K562 (cell line): Measurements from ENCODE around the gene NDUFB1. TPM values are rescaled to one million over a fixed set of nuclear protein-coding genes. Genes with fewer than 3 reads are reported as not detected.

Source experiments
- ATAC-seq: fragments of 200-7000 bp; cut with Tn5 transposase; 3 replicates; pipeline ENCODE4 v1.9.1; 2020; ENCODE audit warnings: moderate library complexity
- BruUV-seq: library from RNA; stranded (reverse); fragments of 400-500 nt; replicated peaks from 2 replicates; lab custom pipeline; 2021; lab: Mats Ljungman, UMichigan
- CTCF ChIA-PET: fragments of 300-600 bp; formaldehyde crosslinking; extraction: SDS; loops from one replicate; lab custom pipeline; 2021; ENCODE audit warnings: low intra/inter-chr PET ratio; lab: Yijun Ruan, JAX
- POLR2A ChIA-PET: fragments of 300-600, 350-650 bp; sonication (Branson Sonifier 250); formaldehyde crosslinking; extraction: SDS; loops from one replicate; lab custom pipeline; 2021; ENCODE audit warnings: antibody characterized with exemption, inconsistent platforms; lab: Yijun Ruan, JAX
- DNase-seq, 4 experiments: peaks; one replicate each; pipeline versions ENCODE4 v3.0.0 to v3.0.0-alpha.2; 2011 to 2018; ENCODE audit warnings: low spot score in 3 of 4, mixed read lengths in 3 of 4; ENCODE audit errors: extremely low read depth in 1 of 4
- FAIRE-seq: peaks from 2 replicates; lab custom pipeline; 2011; peaks lifted over from hg19 to GRCh38; lab: Jason Lieb, UNC
- H2AFZ ChIP-seq: 2 replicates; pipeline ENCODE4 v1.6.0; 2011; ENCODE audit warnings: low read depth, low read length, control low read depth, inconsistent platforms
- H3K27ac ChIP-seq: fragments of 200-600 bp; 3 replicates; pipeline ENCODE4 v1.8.0; 2011; ENCODE audit warnings: low read depth, mild to moderate bottlenecking, control low read depth, inconsistent platforms, low read length, moderate library complexity, mixed read lengths; ENCODE audit errors: extremely low read depth
- H3K27me3 ChIP-seq, 2 experiments: fragments of 300-600 bp in 1 of 2; 2 replicates in 1 of 2; 3 replicates in 1 of 2; pipeline versions ENCODE4 v1.6.0 to v1.8.0; 2011; ENCODE audit warnings: inconsistent platforms in 2 of 2, low read length in 2 of 2, mild to moderate bottlenecking in 1 of 2, mixed read lengths in 1 of 2, moderate library complexity in 1 of 2; ENCODE audit not compliant: control insufficient read depth in 2 of 2, insufficient read depth in 2 of 2
- H3K36me3 ChIP-seq: fragments of 300-600 bp; 3 replicates; pipeline ENCODE4 v1.8.0; 2011; ENCODE audit warnings: mild to moderate bottlenecking, low read length, inconsistent platforms; ENCODE audit not compliant: control insufficient read depth, insufficient read depth
- H3K4me1 ChIP-seq, 2 experiments: fragments of 200-600 bp in 1 of 2; replicated peaks in 1 of 2; 2 replicates in 1 of 2; 3 replicates in 1 of 2; pipeline versions ENCODE4 v1.5.1 to v1.8.0; 2011; ENCODE audit warnings: inconsistent platforms in 2 of 2, low read length in 2 of 2, mild to moderate bottlenecking in 1 of 2, mixed read lengths in 1 of 2, moderate library complexity in 1 of 2; ENCODE audit not compliant: control insufficient read depth in 2 of 2, insufficient read depth in 2 of 2
- H3K4me2 ChIP-seq: 2 replicates; pipeline ENCODE4 v1.6.1; 2011; ENCODE audit warnings: low read length, control low read depth, inconsistent platforms, mixed read lengths; ENCODE audit not compliant: insufficient read depth
- H3K4me3 ChIP-seq: fragments of 200-600 bp; sonication (generic), shearing (Covaris generic); 2 replicates; pipeline ENCODE4 v1.5.1; 2016; ENCODE audit warnings: control low read depth, inconsistent platforms
- H3K79me2 ChIP-seq: fragments of 200-600 bp; 3 replicates; pipeline ENCODE4 v1.8.0; 2011; ENCODE audit warnings: low read length, inconsistent platforms; ENCODE audit not compliant: control insufficient read depth, insufficient read depth
- H3K9ac ChIP-seq, 2 experiments: 2 replicates each; pipeline versions ENCODE4 v1.6.0 to v1.6.1; 2011; ENCODE audit warnings: low read depth in 2 of 2, low read length in 2 of 2, control low read depth in 1 of 2, inconsistent platforms in 1 of 2, mild to moderate bottlenecking in 1 of 2, mixed read lengths in 1 of 2; ENCODE audit not compliant: insufficient read depth in 1 of 2
- H3K9me1 ChIP-seq: one replicate; pipeline ENCODE4 v1.6.0; 2011; ENCODE audit warnings: inconsistent platforms, mild to moderate bottlenecking, low read length, moderate library complexity; ENCODE audit not compliant: control insufficient read depth, insufficient read depth
- H3K9me3 ChIP-seq: replicated peaks from 2 replicates; pipeline ENCODE4 v1.5.1; 2011; ENCODE audit warnings: low read depth, low read length, inconsistent platforms; ENCODE audit not compliant: control insufficient read depth, insufficient read depth
- H4K20me1 ChIP-seq: replicated peaks from 2 replicates; pipeline ENCODE4 v1.6.1; 2011; ENCODE audit warnings: low read length, inconsistent platforms, mixed read lengths; ENCODE audit not compliant: control insufficient read depth, insufficient read depth
- BDP1 ChIP-seq: IDR thresholded peaks from 3 replicates; pipeline ENCODE4 v1.6.1; 2011; ENCODE audit not compliant: insufficient read length, insufficient read depth
- CHD2 ChIP-seq: IDR thresholded peaks from 2 replicates; pipeline ENCODE4 v1.6.1; 2011; ENCODE audit warnings: low read depth, low read length
- CREM ChIP-seq: IDR thresholded peaks from 2 replicates; pipeline ENCODE4 v1.6.1; 2014; ENCODE audit warnings: antibody characterized with exemption, low read depth
- CSDE1 ChIP-seq, 2 experiments: fragments of 450-650 bp; IDR thresholded peaks; 2 replicates each; pipeline ENCODE4 v1.6.1; 2016; ENCODE audit warnings: mild to moderate bottlenecking in 1 of 2
- FOXA3 ChIP-seq, 2 experiments: fragments of 450-650 bp in 1 of 2; sonication (generic) in 1 of 2; formaldehyde crosslinking; IDR thresholded peaks in 1 of 2; conservative IDR thresholded peaks in 1 of 2; 2 replicates each; pipeline versions ENCODE4 v1.4.0 to v1.8.0; 2020 to 2022; ENCODE audit warnings: mild to moderate bottlenecking in 2 of 2, missing genetic modification reagents in 1 of 2
- GTF2A2 ChIP-seq: IDR thresholded peaks from 2 replicates; pipeline ENCODE4 v1.6.1; 2016; ENCODE audit warnings: mild to moderate bottlenecking, missing genetic modification characterization, missing compliant biosample characterization
- GTF2E2 ChIP-seq: fragments of 200-800 bp; sonication (Bioruptor generic); IDR thresholded peaks from 2 replicates; pipeline ENCODE4 v1.6.1; 2016; ENCODE audit warnings: missing genetic modification characterization, missing compliant biosample characterization
- NR4A1 ChIP-seq, 2 experiments: fragments of 250-450 bp in 1 of 2; fragments of 450-650 bp in 1 of 2; sonication (Bioruptor Pico) in 1 of 2; IDR thresholded peaks; 2 replicates each; pipeline versions ENCODE4 v1.4.0 to v1.6.1; 2016 to 2020; ENCODE audit warnings: mild to moderate bottlenecking in 2 of 2, missing compliant biosample characterization in 1 of 2, missing genetic modification characterization in 1 of 2, moderate library complexity in 1 of 2
- POLR2AphosphoS5 ChIP-seq: IDR thresholded peaks from 2 replicates; pipeline ENCODE4 v1.6.1; 2011; ENCODE audit warnings: mild to moderate bottlenecking, low read depth, low read length, moderate library complexity; ENCODE audit not compliant: control insufficient read depth, insufficient read depth
- RNF219 ChIP-seq: fragments of 250-450 bp; sonication (Bioruptor Pico); IDR thresholded peaks from 2 replicates; pipeline ENCODE4 v1.5.0; 2022; ENCODE audit warnings: mild to moderate bottlenecking
- SIN3B ChIP-seq: fragments of 450-650 bp; IDR thresholded peaks from 2 replicates; pipeline ENCODE4 v1.6.1; 2017; ENCODE audit warnings: low read depth, mild to moderate bottlenecking, moderate library complexity
- SUPT5H ChIP-seq: fragments of 450-650 bp; IDR thresholded peaks from 2 replicates; pipeline ENCODE4 v1.6.1; 2016
- TCF7 ChIP-seq: sonication (generic); IDR thresholded peaks from 2 replicates; pipeline ENCODE4 v1.6.1; 2016; ENCODE audit warnings: antibody characterized with exemption, borderline replicate concordance
- ZNF717 ChIP-seq: fragments of 250-450 bp; sonication (Bioruptor Pico); IDR thresholded peaks from 2 replicates; pipeline ENCODE4 v1.5.0; 2021
- WGBS: fragments of 100-300 bp; shearing (Covaris generic); methylation state at CpG from one replicate; pipeline ENCODE4 v1.1.6; 2016; ENCODE audit warnings: low coverage, mixed read lengths; ENCODE audit not compliant: insufficient coverage; ENCODE audit errors: missing lambda C conversion rate; 5-methylcytosine and 5-hydroxymethylcytosine counted together
- in situ Hi-C: fragments of 300-500 bp; cut with MboI; formaldehyde crosslinking; loops from 4 replicates; pipeline ENCODE4 v1.15.0; 2018; ENCODE audit warnings: inconsistent platforms, mixed read lengths
- intact Hi-C: fragments of 100-400 bp; cut with micrococcal nuclease; formaldehyde crosslinking; loops from 2 replicates; pipeline ENCODE4 v1.14.2; 2022
- polyA plus RNA-seq, 8 experiments: library from polyadenylated mRNA; depleted of rRNA in 4 of 8; stranded (reverse) in 5 of 8; unstranded in 3 of 8; fragments of >200 nt; fragmentation: Nextera tagmentation in 2 of 8; fragmentation: Illumina TruSeq in 1 of 8; extraction: Ambion mirVana in 2 of 8; extraction: Trizol in 1 of 8; gene quantifications; 2 replicates each; pipeline versions ENCODE4 v1.2.1 to v1.2.3, GENCODE V29; 2011 to 2014; ENCODE audit warnings: inconsistent platforms in 1 of 8, missing spikeins in 1 of 8
- total RNA-seq, 7 experiments: library from RNA; depleted of rRNA in 6 of 7; stranded (reverse); fragments of >200 nt in 6 of 7; fragmentation: Illumina TruSeq in 2 of 7; extraction: Trizol in 2 of 7; gene quantifications; 2 replicates each; pipeline versions ENCODE4 v1.2.1 to v1.2.3, GENCODE V29; 2011 to 2021; ENCODE audit warnings: low replicate concordance in 1 of 7
- TF ChIP-seq, protein P1 (sequence below): fragments of 450-650 bp; IDR thresholded peaks from 2 replicates; pipeline ENCODE4 v1.6.1; 2016; ENCODE audit warnings: missing biosample characterization, missing genetic modification characterization
- TF ChIP-seq, protein P2 (sequence below): IDR thresholded peaks from 2 replicates; pipeline ENCODE4 v1.6.1; 2011; ENCODE audit warnings: borderline replicate concordance, low read depth, mild to moderate bottlenecking, moderate library complexity, low read length; ENCODE audit not compliant: insufficient read depth, poor library complexity, severe bottlenecking

NDUFB1 gene
- total and polyA plus RNA-seq, 9 of the 15 experiments (the other 6 are each of a cell fraction or from before 2014, with no cell fraction given), result 102 to 767 (median 325) TPM

DNA sequence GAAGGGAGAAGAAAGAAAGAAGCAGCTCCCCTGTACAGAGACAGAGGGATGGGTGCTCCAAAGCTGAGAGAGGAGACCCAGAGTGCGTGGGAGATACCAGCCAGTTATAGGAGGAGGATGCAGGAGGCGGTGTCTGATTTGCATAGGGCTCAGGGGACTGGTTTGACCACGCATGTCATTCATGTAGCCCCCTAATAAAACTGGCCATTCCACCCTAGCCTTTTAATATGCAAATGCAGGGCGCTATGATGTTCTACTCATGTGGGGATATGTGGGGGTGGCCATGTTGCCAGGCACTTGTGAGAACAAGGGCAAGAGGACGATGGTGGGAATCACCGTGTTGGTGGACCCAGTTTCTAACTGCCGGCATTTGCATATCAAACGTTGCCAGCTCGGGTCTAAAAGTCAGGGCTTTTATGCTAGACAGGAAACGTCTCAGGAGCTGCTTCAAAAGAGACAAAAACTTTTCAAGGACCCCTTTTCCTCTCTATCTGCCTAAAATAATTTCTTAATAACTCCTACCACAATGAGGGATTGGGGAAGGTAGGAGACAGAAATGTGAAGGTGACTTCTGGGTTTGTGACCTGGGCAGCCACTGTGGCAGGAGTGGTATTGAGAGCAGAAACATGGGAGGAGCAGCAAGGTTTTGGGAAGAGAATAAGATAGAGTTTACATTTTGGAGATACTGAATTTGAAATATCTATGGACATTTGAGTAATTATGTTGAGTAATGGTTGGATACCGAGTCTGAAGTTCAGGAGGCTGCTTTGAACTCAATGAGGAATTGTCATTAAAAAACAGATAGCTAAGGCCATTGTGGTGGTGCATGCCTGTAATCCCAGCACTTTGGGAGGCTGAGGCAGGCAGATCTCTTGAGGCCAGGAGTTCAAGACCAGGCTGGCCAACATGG, 12.9 kb downstream of the NDUFB1 start:
- Histone ChIP-seq H3K79me2 (peaks cover 20% of the 10 kb centered on the region), H3K9me1 (no peaks in the 10 kb centered on the region), H3K36me3 (no peaks in the 10 kb centered on the region), H4K20me1 (no peaks in the 10 kb centered on the region), H3K27ac (peak overlapping the region; percentile 76), H3K4me2 (peak overlapping the region; percentile 86), H3K9ac (peak overlapping the region in 1 of 2 experiments; percentile 69; a peak in 2 of 4 replicates), H3K4me1 (peaks cover 5 to 7% of the 10 kb centered on the region in 2 experiments; a peak in 4 of 5 replicates), H2AFZ (peak overlapping the region; percentile 95), H3K9me3 (no peaks in the 10 kb centered on the region), H3K27me3 (no peaks in the 10 kb centered on the region), H3K4me3 (peak overlapping the region; percentile 4; the same call in 1 of the 2 replicates)
- 4% methylated on average over 11 of the region's 11 CpGs for WGBS
- no TSS peak for BruUV-seq
- ChIA-PET CTCF (no interaction called here), POLR2A (interaction anchor here (0.8 to 5.2 kb wide), 4 partner anchors 11 to 534 kb away, joined by 3 to 47 read pairs (median 6); partner anchors contain the start of genes CPSF2, NDUFB1 and TRIP11)
- FAIRE-seq (peak; percentile 87), ATAC-seq (peak; percentile 65), DNase-seq (peak in 2 of 4 experiments; percentile 57 to 80)
- in situ Hi-C loops, result no loop called here
- intact Hi-C loops, result no loop called here
- TF ChIP-seq, protein P1, sequence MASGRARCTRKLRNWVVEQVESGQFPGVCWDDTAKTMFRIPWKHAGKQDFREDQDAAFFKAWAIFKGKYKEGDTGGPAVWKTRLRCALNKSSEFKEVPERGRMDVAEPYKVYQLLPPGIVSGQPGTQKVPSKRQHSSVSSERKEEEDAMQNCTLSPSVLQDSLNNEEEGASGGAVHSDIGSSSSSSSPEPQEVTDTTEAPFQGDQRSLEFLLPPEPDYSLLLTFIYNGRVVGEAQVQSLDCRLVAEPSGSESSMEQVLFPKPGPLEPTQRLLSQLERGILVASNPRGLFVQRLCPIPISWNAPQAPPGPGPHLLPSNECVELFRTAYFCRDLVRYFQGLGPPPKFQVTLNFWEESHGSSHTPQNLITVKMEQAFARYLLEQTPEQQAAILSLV (tag), result no peak
- TF ChIP-seq NR4A1 (CRISPR knock-in tag; IDR thresholded peaks at IDR 0.05) (no peak), NR4A1 (tag; IDR thresholded peaks at IDR 0.05) (no peak), RNF219 (CRISPR knock-in tag) (no peak), SIN3B (no peak), BDP1 (no peak), TCF7 (no peak), GTF2E2 (tag) (peak; percentile 55; the same call in 1 of the 2 replicates), POLR2AphosphoS5 (peak; percentile 71), GTF2A2 (tag) (0 out of 2 replicates have a peak, but pooled peaks have one; percentile 40), ZNF717 (CRISPR knock-in tag) (no peak), FOXA3 (CRISPR knock-in tag; conservative IDR thresholded peaks at IDR 0.05 in 1 of 2, IDR thresholded peaks at IDR 0.05 in 1 of 2) (no peak), CHD2 (no peak), SUPT5H (peak; percentile 64), CREM (no peak), CSDE1 (IDR thresholded peaks at IDR 0.05) (no peak; a peak in 1 of 4 replicates)
- TF ChIP-seq, protein P2, sequence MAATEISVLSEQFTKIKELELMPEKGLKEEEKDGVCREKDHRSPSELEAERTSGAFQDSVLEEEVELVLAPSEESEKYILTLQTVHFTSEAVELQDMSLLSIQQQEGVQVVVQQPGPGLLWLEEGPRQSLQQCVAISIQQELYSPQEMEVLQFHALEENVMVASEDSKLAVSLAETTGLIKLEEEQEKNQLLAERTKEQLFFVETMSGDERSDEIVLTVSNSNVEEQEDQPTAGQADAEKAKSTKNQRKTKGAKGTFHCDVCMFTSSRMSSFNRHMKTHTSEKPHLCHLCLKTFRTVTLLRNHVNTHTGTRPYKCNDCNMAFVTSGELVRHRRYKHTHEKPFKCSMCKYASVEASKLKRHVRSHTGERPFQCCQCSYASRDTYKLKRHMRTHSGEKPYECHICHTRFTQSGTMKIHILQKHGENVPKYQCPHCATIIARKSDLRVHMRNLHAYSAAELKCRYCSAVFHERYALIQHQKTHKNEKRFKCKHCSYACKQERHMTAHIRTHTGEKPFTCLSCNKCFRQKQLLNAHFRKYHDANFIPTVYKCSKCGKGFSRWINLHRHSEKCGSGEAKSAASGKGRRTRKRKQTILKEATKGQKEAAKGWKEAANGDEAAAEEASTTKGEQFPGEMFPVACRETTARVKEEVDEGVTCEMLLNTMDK, result no peak
